Mucosa of stomach (tissue), 1 donor: ENCODE results near the gene REP15.
"Not testable (repeated sequence)": the region's sequence is repeated elsewhere in the genome, so short reads cannot be mapped to it uniquely, and the experiment has no call there.

ENCODE experiments used
- H3K27me3 ChIP-seq: one replicate; pipeline ENCODE4 v1.7.0; 2013; ENCODE audit warnings: mild to moderate bottlenecking, low read length; ENCODE audit not compliant: control insufficient read depth, insufficient read depth
- H3K36me3 ChIP-seq: one replicate; pipeline ENCODE4 v1.7.0; 2013; ENCODE audit warnings: low read length; ENCODE audit not compliant: control insufficient read depth, insufficient read depth
- H3K4me1 ChIP-seq: one replicate; pipeline ENCODE4 v1.7.0; 2013; ENCODE audit warnings: mild to moderate bottlenecking, low read length; ENCODE audit not compliant: control insufficient read depth, insufficient read depth
- H3K4me3 ChIP-seq: one replicate; pipeline ENCODE4 v1.7.0; 2013; ENCODE audit warnings: low read length
- H3K9ac ChIP-seq: one replicate; pipeline ENCODE4 v1.7.0; 2013; ENCODE audit warnings: mild to moderate bottlenecking, low read length, moderate library complexity
- H3K9me3 ChIP-seq: one replicate; pipeline ENCODE4 v1.7.0; 2013; ENCODE audit warnings: mild to moderate bottlenecking, low read length, moderate library complexity; ENCODE audit not compliant: control insufficient read depth
- donor health status: Pancreatic carcinoma.

The REP15 gene

GRCh38 chr12:27696293-27696652 lies at the start of gene REP15:
Gene REP15 (plus strand): TSS chr12:27696447. CDS start chr12:27696563, 116 bp downstream.
- H3K9me3 ChIP-seq = no peaks in the 10 kb centered on the region
- H3K36me3 ChIP-seq = no peaks in the 10 kb centered on the region
- peaks cover 7% of the 10 kb centered on the region for H3K4me1 ChIP-seq
- peak within 1 kb of the TSS; percentile 79 for H3K9ac ChIP-seq
- H3K27me3 ChIP-seq = no peaks in the 10 kb centered on the region
- peak within 1 kb of the TSS; percentile 65 for H3K4me3 ChIP-seq

DNA sequence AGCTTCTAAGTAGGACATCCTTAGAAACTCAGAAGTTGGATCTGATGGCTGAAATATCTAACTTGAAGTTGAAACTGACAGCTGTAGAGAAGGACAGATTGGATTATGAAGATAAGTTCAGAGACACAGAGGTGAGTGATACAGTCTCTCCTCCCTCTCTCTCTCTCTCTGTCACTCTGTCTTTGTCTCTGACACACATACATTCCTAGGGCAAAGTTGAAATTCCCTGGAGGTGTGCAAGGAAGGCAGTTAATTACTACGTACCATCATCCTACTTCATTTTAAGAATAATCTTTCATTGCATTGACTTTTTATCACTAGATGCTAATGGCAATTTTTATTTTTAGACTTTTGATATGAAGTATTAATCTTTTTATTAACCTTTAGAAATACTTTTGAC lies 46.2 kb upstream of the REP15 start:
- H3K27me3 ChIP-seq = no peaks in the 10 kb centered on the region
- no peaks in the 10 kb centered on the region for H3K36me3 ChIP-seq
- H3K9me3 ChIP-seq = no peaks in the 10 kb centered on the region
- H3K9ac ChIP-seq = no peak overlapping the region
- peaks cover 13% of the 10 kb centered on the region for H3K4me1 ChIP-seq
- no peak overlapping the region for H3K4me3 ChIP-seq

DNA sequence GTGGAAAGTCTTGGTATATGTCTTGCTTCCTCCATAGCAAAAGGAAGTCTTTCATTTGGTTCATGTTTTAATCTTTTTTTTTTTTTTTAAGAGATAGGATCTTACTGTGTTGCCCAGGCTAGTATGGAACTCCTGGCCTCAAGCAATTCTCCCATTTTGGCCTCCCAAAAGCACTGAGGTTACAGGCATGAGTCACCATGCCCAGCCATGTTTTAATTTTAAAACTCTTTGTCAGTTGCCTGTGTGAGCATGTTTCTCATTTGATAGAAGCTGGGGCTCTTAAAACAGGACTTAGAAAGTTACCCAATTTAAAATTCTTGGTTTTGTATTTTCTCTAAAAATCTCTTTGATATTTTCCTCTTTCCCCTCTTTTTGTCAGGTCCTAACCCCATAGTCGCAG lies 45.0 kb upstream of the REP15 start:
- Histone ChIP-seq H3K27me3 (no peaks in the 10 kb centered on the region), H3K4me3 (no peak overlapping the region), H3K9me3 (no peaks in the 10 kb centered on the region), H3K9ac (no peak overlapping the region), H3K36me3 (no peaks in the 10 kb centered on the region), H3K4me1 (peaks cover under 1% of the 10 kb centered on the region)

DNA sequence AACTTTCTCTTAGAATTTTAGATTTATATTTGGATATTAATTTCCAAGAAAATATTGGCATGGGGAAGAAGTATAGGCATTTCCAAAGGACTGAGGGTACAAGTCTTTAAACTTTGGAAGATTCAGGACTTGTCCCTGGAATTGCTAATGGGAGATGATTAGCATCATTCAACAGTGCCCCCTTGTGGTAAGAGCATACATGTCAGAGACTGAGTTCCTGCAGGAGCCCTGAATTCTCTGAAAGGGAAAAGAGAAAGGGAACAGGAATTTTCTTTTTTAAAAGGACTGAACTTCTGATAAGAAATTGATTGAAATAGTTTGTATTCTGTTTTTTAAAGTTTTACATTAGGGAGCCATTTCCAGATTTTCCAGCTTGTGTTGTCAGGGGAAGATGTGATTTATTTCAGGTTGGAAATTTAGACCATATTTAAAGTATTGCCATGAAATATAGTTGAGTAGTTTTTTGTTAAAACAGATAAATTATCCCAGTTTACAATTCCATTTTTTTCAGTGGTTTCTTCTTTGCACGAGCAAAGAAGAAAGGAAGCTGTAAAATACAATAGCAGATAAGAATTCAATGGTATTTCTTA lies 44.0 kb upstream of the REP15 start:
- H3K4me3 ChIP-seq = no peak overlapping the region
- H3K9me3 ChIP-seq = no peaks in the 10 kb centered on the region
- H3K27me3 ChIP-seq = no peaks in the 10 kb centered on the region
- H3K36me3 ChIP-seq = no peaks in the 10 kb centered on the region
- H3K4me1 ChIP-seq = no peaks in the 10 kb centered on the region
- no peak overlapping the region for H3K9ac ChIP-seq

GRCh38 chr12:27653661-27654060 lies 42.6 kb upstream of the REP15 start:
- H3K27me3 ChIP-seq = no peaks in the 10 kb centered on the region
- no peaks in the 10 kb centered on the region for H3K9me3 ChIP-seq
- no peaks in the 10 kb centered on the region for H3K36me3 ChIP-seq
- no peaks in the 10 kb centered on the region for H3K4me1 ChIP-seq
- no peak overlapping the region for H3K9ac ChIP-seq
- no peak overlapping the region for H3K4me3 ChIP-seq

- H3K27me3 ChIP-seq, H3K9me3 ChIP-seq, H3K4me1 ChIP-seq, H3K36me3 ChIP-seq, H3K9ac ChIP-seq, H3K4me3 ChIP-seq: not testable (repeated sequence)
These were observed 40.8 kb upstream of the REP15 start for GRCh38 chr12:27655476-27655875.

DNA sequence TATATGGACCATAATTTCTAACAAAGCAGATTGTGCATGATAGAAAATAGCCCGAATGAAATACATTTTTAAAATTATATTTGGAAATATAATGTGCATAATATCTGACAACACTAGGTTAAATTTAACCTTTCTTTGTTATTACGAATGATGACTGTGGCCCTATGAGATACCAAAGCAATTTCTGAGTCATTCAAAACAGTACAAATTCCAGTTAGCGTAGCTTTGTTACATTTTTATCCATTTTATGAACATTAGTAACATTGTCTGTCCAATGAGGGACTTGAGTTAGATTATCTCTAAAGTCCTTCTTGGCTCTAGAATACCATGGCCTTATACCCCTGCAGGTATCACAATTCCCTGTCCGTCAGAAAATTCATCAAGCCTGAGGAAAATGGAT lies 39.0 kb upstream of the REP15 start:
- H3K9me3 ChIP-seq = no peaks in the 10 kb centered on the region
- no peaks in the 10 kb centered on the region for H3K36me3 ChIP-seq

DNA sequence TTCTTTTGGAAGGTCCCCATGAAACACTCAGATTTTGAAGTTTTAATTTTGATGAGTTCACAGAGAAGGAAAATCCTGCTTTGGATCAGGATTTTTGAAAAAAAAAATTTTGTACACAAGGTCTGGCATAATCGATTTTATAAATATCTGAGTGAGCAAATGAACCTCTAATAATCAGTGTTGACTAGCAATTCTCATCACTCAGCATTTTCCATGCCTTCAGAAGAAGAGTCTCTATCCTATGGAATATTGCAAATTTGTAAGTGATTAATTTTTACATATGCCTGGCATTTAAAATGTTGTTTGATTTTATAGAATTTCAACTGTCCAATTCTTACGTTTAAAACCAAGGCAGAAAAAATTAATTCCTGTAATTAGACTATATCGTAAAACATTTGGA lies 30.5 kb upstream of the REP15 start:
- H3K9ac ChIP-seq = no peak overlapping the region
- peaks cover 11% of the 10 kb centered on the region for H3K36me3 ChIP-seq

More for the DNA sequence above, 39.0 kb upstream of the REP15 start:
- no peaks in the 10 kb centered on the region for H3K27me3 ChIP-seq
- no peaks in the 10 kb centered on the region for H3K4me1 ChIP-seq
- H3K4me3 ChIP-seq = no peak overlapping the region
- no peak overlapping the region for H3K9ac ChIP-seq

DNA sequence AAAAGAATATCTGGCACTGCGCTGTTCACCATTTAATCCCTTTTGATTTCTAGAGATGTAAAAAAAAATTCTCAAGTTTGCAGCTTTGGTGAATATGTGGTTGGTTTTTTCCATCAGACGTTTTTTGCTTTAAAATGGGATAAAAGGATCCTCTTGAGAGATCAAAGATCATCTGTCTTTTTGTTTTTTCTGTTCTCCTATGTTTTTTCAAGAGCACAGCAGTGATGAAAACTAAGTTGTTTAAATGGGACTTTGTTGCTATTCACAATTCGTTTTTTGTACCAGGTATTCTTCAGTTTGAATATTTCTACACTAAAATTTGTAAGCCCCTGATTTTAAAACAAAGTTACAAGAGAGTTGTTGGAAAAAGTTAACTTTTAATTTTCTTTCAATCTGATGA lies 29.7 kb upstream of the REP15 start:
- H3K4me1 ChIP-seq = no peaks in the 10 kb centered on the region
- no peaks in the 10 kb centered on the region for H3K9me3 ChIP-seq
- H3K36me3 ChIP-seq = peaks cover 11% of the 10 kb centered on the region
- no peak overlapping the region for H3K9ac ChIP-seq
- no peaks in the 10 kb centered on the region for H3K27me3 ChIP-seq
- no peak overlapping the region for H3K4me3 ChIP-seq

More for the DNA sequence above, 30.5 kb upstream of the REP15 start:
- H3K4me1 ChIP-seq = no peaks in the 10 kb centered on the region
- H3K9me3 ChIP-seq = no peaks in the 10 kb centered on the region
- H3K4me3 ChIP-seq = no peak overlapping the region
- no peaks in the 10 kb centered on the region for H3K27me3 ChIP-seq

DNA sequence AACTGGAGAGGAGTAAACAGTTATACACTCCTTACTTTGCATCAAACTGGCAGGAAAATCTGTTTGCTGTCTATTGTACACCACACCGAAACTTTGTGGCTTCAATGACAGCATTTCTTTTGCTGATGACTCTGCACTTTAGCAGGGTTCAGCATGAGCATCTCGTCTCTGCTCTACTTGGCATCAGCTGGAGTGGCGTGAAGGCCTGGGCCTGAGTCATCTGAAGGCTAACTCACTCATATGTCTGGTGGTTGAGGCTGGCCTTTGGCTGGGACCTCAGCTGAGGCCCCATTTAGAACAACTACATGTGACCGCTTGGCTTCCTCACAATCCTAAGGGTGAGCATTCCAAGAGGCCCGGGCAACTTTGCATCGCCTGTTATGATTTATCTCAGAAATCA lies 28.7 kb upstream of the REP15 start:
- Histone ChIP-seq H3K27me3 (no peaks in the 10 kb centered on the region), H3K9ac (no peak overlapping the region), H3K4me3 (no peak overlapping the region), H3K4me1 (no peaks in the 10 kb centered on the region), H3K9me3 (no peaks in the 10 kb centered on the region), H3K36me3 (peaks cover 11% of the 10 kb centered on the region)

- H3K9ac ChIP-seq = no peak overlapping the region
- H3K4me3 ChIP-seq = no peak overlapping the region
- H3K27me3 ChIP-seq = no peaks in the 10 kb centered on the region
- no peaks in the 10 kb centered on the region for H3K9me3 ChIP-seq
- peaks cover 5% of the 10 kb centered on the region for H3K36me3 ChIP-seq
- no peaks in the 10 kb centered on the region for H3K4me1 ChIP-seq
These were observed 24.2 kb upstream of the REP15 start for GRCh38 chr12:27672051-27672450.

DNA sequence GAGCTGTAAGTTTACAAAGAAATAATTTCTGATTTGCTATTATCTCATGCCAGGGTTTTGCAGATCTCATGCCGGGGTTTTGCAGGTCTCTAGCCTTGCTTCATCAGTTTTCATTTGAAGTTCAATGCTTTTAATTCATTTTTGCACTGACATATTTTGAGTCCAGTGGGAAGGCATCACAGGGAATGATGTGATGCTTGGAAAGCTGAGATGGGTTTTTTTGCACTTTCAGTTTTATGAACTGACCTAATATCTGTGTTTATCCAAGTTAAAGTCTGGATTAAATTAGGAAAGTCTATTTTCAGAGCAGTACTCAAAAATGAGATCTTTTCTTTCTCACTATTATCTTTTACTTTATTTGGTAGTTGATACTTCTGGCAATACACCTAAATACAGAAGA lies 23.6 kb upstream of the REP15 start:
- H3K9me3 ChIP-seq = no peaks in the 10 kb centered on the region
- no peaks in the 10 kb centered on the region for H3K4me1 ChIP-seq
- H3K9ac ChIP-seq = no peak overlapping the region
- H3K36me3 ChIP-seq = peaks cover 5% of the 10 kb centered on the region
- H3K27me3 ChIP-seq = no peaks in the 10 kb centered on the region
- no peak overlapping the region for H3K4me3 ChIP-seq

- Histone ChIP-seq H3K36me3 (peaks cover 1% of the 10 kb centered on the region), H3K4me1 (no peaks in the 10 kb centered on the region), H3K9me3 (no peaks in the 10 kb centered on the region), H3K9ac (no peak overlapping the region), H3K4me3 (no peak overlapping the region), H3K27me3 (no peaks in the 10 kb centered on the region)
These were observed 23.0 kb upstream of the REP15 start for GRCh38 chr12:27673101-27673718.
